ENCODE results near the gene PPP2R5C. TPM values are rescaled to one million over a fixed set of nuclear protein-coding genes. Genes with fewer than 3 reads are reported as not detected.

PPP2R5C gene
- total and polyA plus RNA-seq, 2 donors (not counting 3 experiments of a cell fraction or from before 2014, with no cell fraction given) = 42.6 to 83.6 TPM

DNA sequence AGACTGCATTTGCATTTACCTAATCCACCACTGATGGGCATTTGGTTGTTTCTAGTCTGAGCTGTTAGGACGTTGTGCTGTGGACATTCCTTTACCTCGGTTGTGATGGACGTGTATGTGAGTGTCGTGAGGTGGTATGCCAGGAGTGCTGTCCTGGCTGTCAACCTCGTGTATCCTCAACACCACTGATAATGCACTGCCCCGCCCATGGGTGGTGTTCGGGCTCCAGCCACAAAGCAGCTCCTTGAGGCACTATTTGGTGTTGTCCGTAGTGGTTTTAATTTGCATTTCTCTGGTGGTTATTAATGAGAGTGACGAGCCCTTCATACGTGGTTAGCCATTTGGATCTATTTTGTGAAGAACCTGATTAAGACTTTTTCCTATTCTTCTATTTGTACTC, 87.6 kb downstream of the PPP2R5C start:
- no peaks in the 10 kb centered on the region for H3K36me3 ChIP-seq (ENCODE audit: control insufficient read depth in 2 of 2, extremely low read depth in 1 of 2, insufficient read depth in 2 of 2, low read length in 2 of 2)
- POLR2A ChIA-PET = interaction anchor here (0.5 kb wide), 1 partner anchor 18 kb away, joined by 3 read pairs; no protein-coding TSS in a partner anchor
- H3K9me3 ChIP-seq (replicated peaks; ENCODE audit: control insufficient read depth, insufficient read depth, low read length) = no peaks in the 10 kb centered on the region
- H3K79me2 ChIP-seq (ENCODE audit: control insufficient read depth, insufficient read depth, low read length) = peaks cover 48% of the 10 kb centered on the region
- no peak overlapping the region for H3K4me2 ChIP-seq (ENCODE audit: insufficient read depth, low read length)
- no peak for FAIRE-seq
- H3K27me3 ChIP-seq (ENCODE audit: control insufficient read depth in 2 of 2, insufficient read depth in 2 of 2, low read length in 2 of 2) = no peaks in the 10 kb centered on the region
- TF ChIP-seq EZH2 (IDR thresholded peaks at IDR 0.05; ENCODE audit: borderline replicate concordance, low read depth, low read length, severe bottlenecking) (no peak), JUN (IDR thresholded peaks at IDR 0.05; ENCODE audit: borderline replicate concordance, insufficient read depth, insufficient read length, low read depth) (no peak)
- no peak overlapping the region for H3K9ac ChIP-seq (replicated peaks; ENCODE audit: extremely low read depth, insufficient read depth, low read length)
- dilution Hi-C loops (cut with MboI; ENCODE audit: extremely low pct_ligation_motif_present, low sequenced_read_pairs) (no loop called here), intact Hi-C loops (cut with micrococcal nuclease) (no loop called here)
- no peaks in the 10 kb centered on the region for H3K9me1 ChIP-seq (replicated peaks; ENCODE audit: control insufficient read depth, extremely low read depth, insufficient read depth, low read length)
- peaks cover 2% of the 10 kb centered on the region for H4K20me1 ChIP-seq (replicated peaks; ENCODE audit: control insufficient read depth, extremely low read depth, insufficient read depth, low read length)
- CTCF ChIA-PET = interaction anchor here (2.1 kb wide), 1 partner anchor 78 kb away, joined by 9 read pairs; no protein-coding TSS in a partner anchor
- peaks cover 2% of the 10 kb centered on the region for H3K4me1 ChIP-seq (ENCODE audit: control insufficient read depth, extremely low read depth, insufficient read depth, low read length)
- no peak overlapping the region for H3K27ac ChIP-seq (ENCODE audit: insufficient read depth, low read depth, low read length)
- H2AFZ ChIP-seq (ENCODE audit: low read depth, low read length) = no peak overlapping the region
- H3K4me3 ChIP-seq (replicated peaks in 1 of 3; ENCODE audit: insufficient read depth in 1 of 3, low read depth in 1 of 3, low read length in 3 of 3) = no peak overlapping the region
- DNase-seq (ENCODE audit: low read depth, low spot score) = no peak
- BruUV-seq (replicated peaks) = no TSS peak

DNA sequence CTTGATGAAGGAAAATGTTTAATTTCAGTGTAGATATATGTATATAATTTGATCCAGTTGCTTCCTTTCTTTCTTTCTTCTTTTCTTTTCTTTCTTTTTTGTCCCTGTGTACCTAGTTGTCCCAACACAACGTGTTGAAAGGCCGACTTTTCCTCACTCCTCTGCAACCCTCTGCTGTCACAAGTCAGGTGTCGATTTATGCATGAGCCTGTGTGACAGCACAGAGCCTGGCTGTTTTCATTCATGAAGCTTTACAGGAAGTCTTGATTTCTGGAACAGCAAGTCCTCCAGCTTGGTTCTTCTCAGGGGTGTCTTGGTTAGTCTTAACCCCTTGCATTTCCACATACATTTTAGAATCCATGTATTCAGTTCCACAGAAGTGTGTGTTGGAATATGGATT, 88.1 kb downstream of the PPP2R5C start:
- Histone ChIP-seq H3K4me3 (replicated peaks in 1 of 3; ENCODE audit: insufficient read depth in 1 of 3, low read depth in 1 of 3, low read length in 3 of 3) (no peak overlapping the region), H3K36me3 (ENCODE audit: control insufficient read depth in 2 of 2, extremely low read depth in 1 of 2, insufficient read depth in 2 of 2, low read length in 2 of 2) (no peaks in the 10 kb centered on the region), H3K9me3 (replicated peaks; ENCODE audit: control insufficient read depth, insufficient read depth, low read length) (no peaks in the 10 kb centered on the region), H3K27me3 (ENCODE audit: control insufficient read depth in 2 of 2, insufficient read depth in 2 of 2, low read length in 2 of 2) (no peaks in the 10 kb centered on the region), H3K27ac (ENCODE audit: insufficient read depth, low read depth, low read length) (no peak overlapping the region), H3K9ac (replicated peaks; ENCODE audit: extremely low read depth, insufficient read depth, low read length) (no peak overlapping the region), H3K79me2 (ENCODE audit: control insufficient read depth, insufficient read depth, low read length) (peaks cover 49% of the 10 kb centered on the region), H4K20me1 (replicated peaks; ENCODE audit: control insufficient read depth, extremely low read depth, insufficient read depth, low read length) (peaks cover under 1% of the 10 kb centered on the region), H3K4me2 (ENCODE audit: insufficient read depth, low read length) (no peak overlapping the region), H3K4me1 (ENCODE audit: control insufficient read depth, extremely low read depth, insufficient read depth, low read length) (peaks cover 5% of the 10 kb centered on the region), H2AFZ (ENCODE audit: low read depth, low read length) (no peak overlapping the region), H3K9me1 (replicated peaks; ENCODE audit: control insufficient read depth, extremely low read depth, insufficient read depth, low read length) (no peaks in the 10 kb centered on the region)
- intact Hi-C loops (cut with micrococcal nuclease) = no loop called here
- FAIRE-seq (no peak), DNase-seq (ENCODE audit: low read depth, low spot score) (no peak)
- ChIA-PET CTCF (interaction anchor here (2.1 kb wide), 1 partner anchor 79 kb away, joined by 9 read pairs; no protein-coding TSS in a partner anchor), POLR2A (interaction anchor here (0.5 kb wide), 1 partner anchor 19 kb away, joined by 3 read pairs; no protein-coding TSS in a partner anchor)
- TF ChIP-seq EZH2 (IDR thresholded peaks at IDR 0.05; ENCODE audit: borderline replicate concordance, low read depth, low read length, severe bottlenecking) (no peak), GATA2 (IDR thresholded peaks at IDR 0.05; ENCODE audit: insufficient read depth, insufficient read length, low read depth, low read length) (no peak), MYC (IDR thresholded peaks at IDR 0.05; ENCODE audit: low read depth, low read length) (no peak), POLR2AphosphoS5 (IDR thresholded peaks at IDR 0.05; ENCODE audit: insufficient read depth, low read depth, low read length) (no peak), JUN (IDR thresholded peaks at IDR 0.05; ENCODE audit: borderline replicate concordance, insufficient read depth, insufficient read length, low read depth) (no peak), POLR2A (IDR thresholded peaks at IDR 0.05; ENCODE audit: low read depth, low read length) (no peak), FOS (IDR thresholded peaks at IDR 0.05; ENCODE audit: borderline replicate concordance, insufficient read depth, low read length) (no peak)
- TF ChIP-seq, protein P1, sequence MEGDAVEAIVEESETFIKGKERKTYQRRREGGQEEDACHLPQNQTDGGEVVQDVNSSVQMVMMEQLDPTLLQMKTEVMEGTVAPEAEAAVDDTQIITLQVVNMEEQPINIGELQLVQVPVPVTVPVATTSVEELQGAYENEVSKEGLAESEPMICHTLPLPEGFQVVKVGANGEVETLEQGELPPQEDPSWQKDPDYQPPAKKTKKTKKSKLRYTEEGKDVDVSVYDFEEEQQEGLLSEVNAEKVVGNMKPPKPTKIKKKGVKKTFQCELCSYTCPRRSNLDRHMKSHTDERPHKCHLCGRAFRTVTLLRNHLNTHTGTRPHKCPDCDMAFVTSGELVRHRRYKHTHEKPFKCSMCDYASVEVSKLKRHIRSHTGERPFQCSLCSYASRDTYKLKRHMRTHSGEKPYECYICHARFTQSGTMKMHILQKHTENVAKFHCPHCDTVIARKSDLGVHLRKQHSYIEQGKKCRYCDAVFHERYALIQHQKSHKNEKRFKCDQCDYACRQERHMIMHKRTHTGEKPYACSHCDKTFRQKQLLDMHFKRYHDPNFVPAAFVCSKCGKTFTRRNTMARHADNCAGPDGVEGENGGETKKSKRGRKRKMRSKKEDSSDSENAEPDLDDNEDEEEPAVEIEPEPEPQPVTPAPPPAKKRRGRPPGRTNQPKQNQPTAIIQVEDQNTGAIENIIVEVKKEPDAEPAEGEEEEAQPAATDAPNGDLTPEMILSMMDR (IDR thresholded peaks at IDR 0.05; ENCODE audit: extremely low read depth in 1 of 2, insufficient read depth in 1 of 2, low read depth in 1 of 2, low read length in 2 of 2) = no peak
- BruUV-seq (replicated peaks) = no TSS peak
- dilution Hi-C loops (cut with MboI; ENCODE audit: extremely low pct_ligation_motif_present, low sequenced_read_pairs) = no loop called here
